IMR-90 (cell line): Measurements from ENCODE around the gene PTPN3. TPM values are rescaled to one million over a fixed set of nuclear protein-coding genes. Genes with fewer than 3 reads are reported as not detected.
"Not testable (repeated sequence)": the region's sequence is repeated elsewhere in the genome, so short reads cannot be mapped to it uniquely, and the experiment has no call there.

Experiments used
- ATAC-seq: fragments of 200-7000 bp; cut with Tn5 transposase; 2 replicates; pipeline ENCODE4 v1.9.1; 2020; ENCODE audit warnings: low read depth, mild to moderate bottlenecking, moderate library complexity
- BruUV-seq: library from RNA; stranded (reverse); fragments of 400-500 nt; replicated peaks from 2 replicates; lab custom pipeline; 2021; lab: Mats Ljungman, UMichigan
- CTCF ChIA-PET: fragments of 300-600 bp; formaldehyde crosslinking; extraction: SDS; loops from one replicate; lab custom pipeline; 2021; ENCODE audit warnings: antibody characterized with exemption; lab: Yijun Ruan, JAX
- POLR2A ChIA-PET: fragments of 300-600 bp; sonication (Branson Sonifier 250); formaldehyde crosslinking; loops from one replicate; lab custom pipeline; 2022; ENCODE audit warnings: antibody characterized with exemption; ENCODE audit not compliant: unreplicated experiment; lab: Charles Lee
- DNase-seq: peaks from one replicate; pipeline ENCODE4 v3.0.0; 2013
- H2AFZ ChIP-seq: replicated peaks from 2 replicates; pipeline ENCODE3; 2013; ENCODE audit warnings: low read length, mild to moderate bottlenecking; ENCODE audit not compliant: poor library complexity
- H2AK5ac ChIP-seq: 2 replicates; pipeline ENCODE4 v1.6.1; 2013; ENCODE audit warnings: low read depth, low read length, inconsistent platforms
- H2AK9ac ChIP-seq: replicated peaks from 2 replicates; pipeline ENCODE3; 2013; ENCODE audit warnings: mild to moderate bottlenecking, low read depth, low read length, moderate library complexity; ENCODE audit not compliant: poor library complexity
- H2BK120ac ChIP-seq: 2 replicates; pipeline ENCODE4 v1.6.1; 2013; ENCODE audit warnings: low read depth, low read length, inconsistent platforms
- H2BK15ac ChIP-seq: 3 replicates; pipeline ENCODE4 v1.6.1; 2013; ENCODE audit warnings: low read depth, low read length, inconsistent platforms
- H2BK20ac ChIP-seq: 2 replicates; pipeline ENCODE4 v1.6.1; 2013; ENCODE audit warnings: low read depth, mild to moderate bottlenecking, inconsistent platforms, low read length, moderate library complexity
- H2BK5ac ChIP-seq: 2 replicates; pipeline ENCODE4 v1.6.1; 2013; ENCODE audit warnings: mild to moderate bottlenecking, low read depth, low read length, inconsistent platforms; ENCODE audit not compliant: poor library complexity, severe bottlenecking
- H3K14ac ChIP-seq: replicated peaks from 2 replicates; pipeline ENCODE4 v1.6.1; 2013; ENCODE audit warnings: low read depth, low read length, inconsistent platforms
- H3K18ac ChIP-seq: 2 replicates; pipeline ENCODE4 v1.6.1; 2013; ENCODE audit warnings: low read depth, low read length, control low read depth
- H3K23ac ChIP-seq: 2 replicates; pipeline ENCODE4 v1.6.1; 2013; ENCODE audit warnings: low read depth, low read length, inconsistent platforms
- H3K27ac ChIP-seq: 2 replicates; pipeline ENCODE4 v1.5.1; 2013; ENCODE audit warnings: mild to moderate bottlenecking, control low read depth, low read length; ENCODE audit not compliant: insufficient read depth
- H3K27me3 ChIP-seq: 2 replicates; pipeline ENCODE4 v1.6.1; 2013; ENCODE audit warnings: low read length; ENCODE audit not compliant: control insufficient read depth, insufficient read depth
- H3K36me3 ChIP-seq: 2 replicates; pipeline ENCODE4 v1.6.1; 2013; ENCODE audit warnings: low read length, mixed read lengths; ENCODE audit not compliant: control insufficient read depth, insufficient read depth
- H3K4ac ChIP-seq: 2 replicates; pipeline ENCODE4 v1.6.1; 2013; ENCODE audit warnings: low read depth, low read length, inconsistent platforms
- H3K4me1 ChIP-seq: 2 replicates; pipeline ENCODE4 v1.6.1; 2013; ENCODE audit warnings: low read length, mixed read lengths; ENCODE audit not compliant: control insufficient read depth, insufficient read depth
- H3K4me2 ChIP-seq: 2 replicates; pipeline ENCODE4 v1.6.1; 2013; ENCODE audit warnings: low read depth, mild to moderate bottlenecking, control low read depth, low read length, moderate library complexity
- H3K4me3 ChIP-seq: 2 replicates; pipeline ENCODE4 v1.5.1; 2013; ENCODE audit warnings: low read depth, mild to moderate bottlenecking, control low read depth, low read length, moderate library complexity; ENCODE audit not compliant: insufficient read depth
- H3K56ac ChIP-seq: 2 replicates; pipeline ENCODE4 v1.6.1; 2013; ENCODE audit warnings: low read length, inconsistent platforms; ENCODE audit not compliant: insufficient read depth; ENCODE audit errors: extremely low read depth
- H3K79me1 ChIP-seq, 2 experiments: 2 replicates each; pipeline ENCODE4 v1.6.1; 2013; ENCODE audit warnings: low read length in 2 of 2, inconsistent platforms in 1 of 2, low read depth in 1 of 2
- H3K9ac ChIP-seq: 2 replicates; pipeline ENCODE4 v1.6.1; 2013; ENCODE audit warnings: low read depth, low read length, control low read depth
- H3K9me1 ChIP-seq: 2 replicates; pipeline ENCODE4 v1.6.1; 2013; ENCODE audit warnings: low read length, inconsistent platforms; ENCODE audit not compliant: insufficient read depth
- H3K9me3 ChIP-seq: 2 replicates; pipeline ENCODE4 v1.6.1; 2013; ENCODE audit warnings: low read length; ENCODE audit not compliant: control insufficient read depth, insufficient read depth
- H4K20me1 ChIP-seq: 2 replicates; pipeline ENCODE4 v1.6.1; 2013; ENCODE audit warnings: low read length, inconsistent platforms; ENCODE audit not compliant: insufficient read depth
- H4K5ac ChIP-seq: 2 replicates; pipeline ENCODE4 v1.6.1; 2013; ENCODE audit warnings: mild to moderate bottlenecking, low read depth, low read length, control low read depth
- H4K8ac ChIP-seq, 2 experiments: 2 replicates each; pipeline ENCODE4 v1.6.1; 2013; ENCODE audit warnings: low read depth in 2 of 2, low read length in 2 of 2, control low read depth in 1 of 2, inconsistent platforms in 1 of 2
- H4K91ac ChIP-seq: 2 replicates; pipeline ENCODE4 v1.6.1; 2013; ENCODE audit warnings: low read depth, low read length, inconsistent platforms; ENCODE audit not compliant: insufficient read depth
- WGBS, 2 experiments: methylation state at CpG; one replicate each; pipeline versions ENCODE4 v1.1.5 to v1.1.7; 2013; ENCODE audit warnings: missing lambda C conversion rate in 2 of 2; ENCODE audit not compliant: insufficient read length in 1 of 2; ENCODE audit errors: extremely low coverage in 2 of 2; 5-methylcytosine and 5-hydroxymethylcytosine counted together
- dilution Hi-C: fragments of 300-500 bp; cut with HindIII; formaldehyde crosslinking; loops from one replicate; pipeline ENCODE4 v1.14.3; 2018; ENCODE audit warnings: low sequenced_read_pairs; ENCODE audit not compliant: unreplicated experiment
- in situ Hi-C: fragments of 300-500 bp; cut with MboI; formaldehyde crosslinking; loops from 3 replicates; pipeline ENCODE4 v1.14.3; 2019; ENCODE audit warnings: low sequenced_read_pairs, inconsistent platforms, mixed read lengths
- intact Hi-C: fragments of 100-400 bp; cut with micrococcal nuclease; formaldehyde crosslinking; loops from 2 replicates; pipeline ENCODE4 v1.10.0; 2022
- polyA plus RNA-seq, 3 experiments: library from polyadenylated mRNA; depleted of rRNA; stranded (reverse); fragments of >200 nt; gene quantifications; 2 replicates each; pipeline ENCODE4 v1.2.3, GENCODE V29; 2012; ENCODE audit warnings: low replicate concordance in 1 of 3
- total RNA-seq: library from RNA; depleted of rRNA; stranded (reverse); fragments of >200 nt; gene quantifications from 2 replicates; pipeline ENCODE4 v1.2.3, GENCODE V29; 2012

Gene PTPN3
- total and polyA plus RNA-seq, 2 of the 4 experiments (the other 2 are of a cell fraction): 0.72 to 0.89 TPM

DNA sequence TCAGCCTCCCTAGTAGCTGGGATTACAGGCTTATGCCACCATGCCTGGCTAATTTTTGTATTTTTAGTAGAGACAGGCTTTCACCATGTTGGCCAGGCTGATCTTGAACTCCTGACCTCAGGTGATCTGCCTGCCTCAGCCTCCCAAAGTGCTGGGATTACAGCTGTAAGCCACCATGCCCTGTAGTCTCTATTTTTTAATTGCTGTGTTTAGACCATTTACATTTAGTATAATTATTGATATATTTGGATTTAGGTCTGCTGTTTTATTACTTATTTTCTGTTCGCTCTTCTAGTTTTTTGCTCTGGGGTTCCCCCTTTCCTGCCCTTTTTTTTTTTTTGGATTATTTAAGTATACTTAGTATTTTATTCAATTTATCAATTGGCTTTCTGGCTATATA lies 46.8 kb upstream of the PTPN3 start:
- CTCF ChIA-PET, H3K4me1 ChIP-seq, H2AK5ac ChIP-seq, ATAC-seq, H2AFZ ChIP-seq, POLR2A ChIA-PET, H2AK9ac ChIP-seq, H3K36me3 ChIP-seq, H3K27ac ChIP-seq, H2BK5ac ChIP-seq, H4K8ac ChIP-seq, in situ Hi-C loops, H2BK15ac ChIP-seq, intact Hi-C loops, H4K91ac ChIP-seq, H3K4me3 ChIP-seq, dilution Hi-C loops, H2BK120ac ChIP-seq, H3K56ac ChIP-seq, H3K4me2 ChIP-seq, H2BK20ac ChIP-seq, H4K20me1 ChIP-seq, H4K5ac ChIP-seq, H3K9me3 ChIP-seq, H3K4ac ChIP-seq, H3K9ac ChIP-seq, H3K27me3 ChIP-seq, H3K23ac ChIP-seq, BruUV-seq, H3K18ac ChIP-seq, DNase-seq, H3K9me1 ChIP-seq, H3K14ac ChIP-seq, H3K79me1 ChIP-seq: not testable (repeated sequence)
- WGBS, 2 experiments: no CpG with 5 or more reads among the region's 1 CpG
